Spleen (tissue), 11 donors: ENCODE results near the gene MRO. TPM values are rescaled to one million over a fixed set of nuclear protein-coding genes. Genes with fewer than 3 reads are reported as not detected.
"Not testable (repeated sequence)": the region's sequence is repeated elsewhere in the genome, so short reads cannot be mapped to it uniquely, and the experiment has no call there.

Experiments used
- DNase-seq: peaks from one replicate; pipeline ENCODE4 v3.0.0-alpha.2; 2020
- H3K27ac ChIP-seq, 8 donors: fragments of 200-600 bp; sonication (generic) in 7 of 8; 1 replicate in 4 of 8; 2 replicates in 4 of 8; pipeline versions ENCODE4 v1.5.0 to v1.8.0; 2016 to 2021; ENCODE audit warnings: inconsistent platforms in 4 of 8, mild to moderate bottlenecking in 4 of 8, moderate library complexity in 1 of 8
- H3K27me3 ChIP-seq, 7 donors: fragments of 200-600 bp; sonication (generic) in 6 of 7; replicated peaks in 1 of 7; 1 replicate in 4 of 7; 2 replicates in 3 of 7; pipeline versions ENCODE4 v1.5.0 to v1.8.0; 2016 to 2021; ENCODE audit warnings: inconsistent platforms in 3 of 7, mild to moderate bottlenecking in 1 of 7
- H3K36me3 ChIP-seq, 6 donors: fragments of 200-600 bp; sonication (generic) in 5 of 6; 1 replicate in 4 of 6; 2 replicates in 2 of 6; pipeline versions ENCODE4 v1.5.0 to v1.8.0; 2016 to 2021; ENCODE audit warnings: inconsistent platforms in 2 of 6
- H3K4me1 ChIP-seq, 6 donors: fragments of 200-600 bp; sonication (generic) in 5 of 6; 1 replicate in 3 of 6; 2 replicates in 3 of 6; pipeline versions ENCODE4 v1.5.0 to v1.8.0; 2016 to 2021; ENCODE audit warnings: inconsistent platforms in 3 of 6
- H3K4me3 ChIP-seq, 8 donors: fragments of 200-600 bp; sonication (generic) in 7 of 8; 1 replicate in 4 of 8; 2 replicates in 4 of 8; pipeline versions ENCODE4 v1.5.0 to v1.8.0; 2016 to 2021; ENCODE audit warnings: inconsistent platforms in 4 of 8, mild to moderate bottlenecking in 4 of 8, moderate library complexity in 2 of 8
- H3K9me3 ChIP-seq, 8 donors: fragments of 200-600 bp; sonication (generic) in 7 of 8; 1 replicate in 4 of 8; 2 replicates in 4 of 8; pipeline versions ENCODE4 v1.5.0 to v1.8.0; 2016 to 2021; ENCODE audit warnings: inconsistent platforms in 4 of 8
- POLR2A ChIP-seq, 3 donors: fragments of 450-650 bp; IDR thresholded peaks; one replicate each; pipeline ENCODE4 v1.5.1; 2017; ENCODE audit warnings: antibody characterized with exemption in 3 of 3, mild to moderate bottlenecking in 1 of 3
- POLR2AphosphoS5 ChIP-seq, 3 donors: sonication (generic); formaldehyde crosslinking; IDR thresholded peaks; one replicate each; pipeline ENCODE4 v1.5.1; 2017; ENCODE audit warnings: antibody characterized with exemption in 3 of 3
- WGBS, 5 donors: extraction: QIAGEN DNeasy Blood & Tissue Kit in 3 of 5; methylation state at CpG; one replicate each; pipeline versions ENCODE4 v1.1.5 to v1.1.7; 2013 to 2018; 5-methylcytosine and 5-hydroxymethylcytosine counted together
- intact Hi-C: fragments of 100-400 bp; cut with DNase I; formaldehyde crosslinking; loops from one replicate; pipeline ENCODE4 v1.15.0; 2023; ENCODE audit warnings: low total_unique reads
- polyA plus RNA-seq, 3 donors: library from polyadenylated mRNA; stranded (reverse); fragments of 200-250 nt; gene quantifications; one replicate each; pipeline ENCODE4 v1.2.1, GENCODE V29; 2013
- total RNA-seq, 7 donors: library from RNA; depleted of rRNA in 3 of 7; stranded (reverse); fragments of >200 nt in 3 of 7; fragmentation: NEBNext Ultra II Directional in 4 of 7; extraction: Animal tissue kit (Norgen Biotek cat#: 25700) in 4 of 7; gene quantifications; one replicate each; pipeline versions ENCODE4 v1.1.0 to v1.2.1, GENCODE V29; 2016 to 2021
- TF ChIP-seq, protein P1 (sequence below), 11 experiments: fragments of 200-600 bp in 7 of 11; fragments of 450-650 bp in 4 of 11; sonication (generic) in 4 of 11; IDR thresholded peaks in 8 of 11; conservative IDR thresholded peaks in 3 of 11; 1 replicate in 7 of 11; 2 replicates in 4 of 11; pipeline versions ENCODE4 v1.4.0 to v1.8.0; 2016 to 2021; ENCODE audit warnings: antibody characterized with exemption in 11 of 11, inconsistent platforms in 4 of 11, mild to moderate bottlenecking in 1 of 11
- donor health status: healthy with polysubstance abuse.
- donor health status: DM: no; HTN: no; CAD: no; lungs with moderate emphysema.
- donor health status: DM: no; HTN: no; CAD: no.
- donor health status: Bipolar disorder and iron deficiency.
- donor health status: healthy.
- donor health status: DM: no; HTN: no; CAD: no.
- donor health status: DM: yes; HTN: yes; CAD: no.

The MRO gene
- total and polyA plus RNA-seq, 10 donors = 0.48 to 8.1 (median 4.1) TPM

DNA sequence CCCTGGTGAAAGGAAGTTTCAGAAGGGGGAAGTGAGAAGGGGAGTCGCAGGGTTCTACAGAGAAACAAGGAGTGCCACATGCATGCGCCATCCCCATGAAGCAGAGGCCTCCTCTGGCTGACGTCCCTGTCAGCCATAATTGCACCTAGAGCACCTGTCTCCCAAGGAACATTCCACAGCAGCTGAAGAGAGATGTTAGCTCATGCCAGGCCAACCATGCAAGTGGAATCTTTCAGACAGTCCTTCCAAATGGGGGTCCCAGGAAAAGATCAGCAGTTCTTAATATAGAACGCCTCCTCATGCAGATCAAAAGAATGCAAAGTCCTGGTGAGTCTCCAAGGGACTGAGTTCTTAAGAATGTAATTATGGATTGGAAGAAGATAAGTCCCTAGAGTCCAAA is 29.6 kb downstream of the MRO start:
- no peak for DNase-seq
- H3K36me3 ChIP-seq = no peaks in the 10 kb centered on the region
- intact Hi-C loops = no loop called here
- H3K27me3 ChIP-seq = peaks cover 0 to 7% (median 0%) of the 10 kb centered on the region in 7 donors
- H3K4me3 ChIP-seq = no peak overlapping the region
- H3K9me3 ChIP-seq = no peaks in the 10 kb centered on the region
- 73 to 79% (median 76%) methylated on average over 4 of the region's 4 CpGs for WGBS, 5 donors
- no peaks in the 10 kb centered on the region for H3K4me1 ChIP-seq
- no peak overlapping the region for H3K27ac ChIP-seq
- TF ChIP-seq POLR2AphosphoS5 (IDR thresholded peaks at IDR 0.05) (no peak), POLR2A (IDR thresholded peaks at IDR 0.05) (no peak)
- TF ChIP-seq, protein P1, sequence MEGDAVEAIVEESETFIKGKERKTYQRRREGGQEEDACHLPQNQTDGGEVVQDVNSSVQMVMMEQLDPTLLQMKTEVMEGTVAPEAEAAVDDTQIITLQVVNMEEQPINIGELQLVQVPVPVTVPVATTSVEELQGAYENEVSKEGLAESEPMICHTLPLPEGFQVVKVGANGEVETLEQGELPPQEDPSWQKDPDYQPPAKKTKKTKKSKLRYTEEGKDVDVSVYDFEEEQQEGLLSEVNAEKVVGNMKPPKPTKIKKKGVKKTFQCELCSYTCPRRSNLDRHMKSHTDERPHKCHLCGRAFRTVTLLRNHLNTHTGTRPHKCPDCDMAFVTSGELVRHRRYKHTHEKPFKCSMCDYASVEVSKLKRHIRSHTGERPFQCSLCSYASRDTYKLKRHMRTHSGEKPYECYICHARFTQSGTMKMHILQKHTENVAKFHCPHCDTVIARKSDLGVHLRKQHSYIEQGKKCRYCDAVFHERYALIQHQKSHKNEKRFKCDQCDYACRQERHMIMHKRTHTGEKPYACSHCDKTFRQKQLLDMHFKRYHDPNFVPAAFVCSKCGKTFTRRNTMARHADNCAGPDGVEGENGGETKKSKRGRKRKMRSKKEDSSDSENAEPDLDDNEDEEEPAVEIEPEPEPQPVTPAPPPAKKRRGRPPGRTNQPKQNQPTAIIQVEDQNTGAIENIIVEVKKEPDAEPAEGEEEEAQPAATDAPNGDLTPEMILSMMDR (IDR thresholded peaks at IDR 0.05 in 8 of 11, conservative IDR thresholded peaks at IDR 0.05 in 3 of 11) = no peak

- TF ChIP-seq POLR2A (IDR thresholded peaks at IDR 0.05) = no peak
- TF ChIP-seq, protein P1 (IDR thresholded peaks at IDR 0.05 in 8 of 11, conservative IDR thresholded peaks at IDR 0.05 in 3 of 11) = no peak
- no peak for TF ChIP-seq POLR2AphosphoS5 (IDR thresholded peaks at IDR 0.05)
- 68 to 83% (median 70%) methylated on average over 6 of the region's 6 CpGs for WGBS, 5 donors
Observed at GRCh38 chr18:50788284-50788683, 31.5 kb downstream of the MRO start.

DNA sequence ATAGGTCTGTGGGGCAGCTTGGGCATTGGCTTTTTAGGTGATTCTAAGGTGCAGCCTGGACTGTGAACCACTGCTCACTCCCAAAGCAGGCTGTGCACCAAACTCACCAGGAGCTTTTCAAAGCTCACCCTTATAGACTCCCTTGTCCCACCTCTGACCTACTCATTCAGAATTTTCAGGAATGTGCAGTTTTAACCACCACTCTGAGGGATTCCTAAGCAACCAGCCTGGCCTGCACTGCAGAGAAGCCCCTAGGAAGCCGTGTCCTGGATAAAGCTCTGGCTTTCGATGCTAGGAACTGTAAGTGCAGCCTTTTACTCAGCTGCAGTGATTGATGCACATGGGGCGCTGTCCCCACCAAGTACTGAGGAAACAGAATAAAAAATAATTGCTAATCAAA is 33.0 kb downstream of the MRO start:
- no peak overlapping the region for H3K27ac ChIP-seq
- 83 to 89% (median 87%) methylated on average over 3 of the region's 3 CpGs for WGBS, 5 donors
- no peak for DNase-seq
- H3K36me3 ChIP-seq = no peaks in the 10 kb centered on the region
- no peaks in the 10 kb centered on the region for H3K4me1 ChIP-seq
- H3K4me3 ChIP-seq = no peak overlapping the region
- intact Hi-C loops = no loop called here
- no peak for TF ChIP-seq POLR2AphosphoS5 (IDR thresholded peaks at IDR 0.05)
- TF ChIP-seq, protein P1 (IDR thresholded peaks at IDR 0.05 in 8 of 11, conservative IDR thresholded peaks at IDR 0.05 in 3 of 11) = no peak
- no peaks in the 10 kb centered on the region for H3K9me3 ChIP-seq
- H3K27me3 ChIP-seq = no peaks in the 10 kb centered on the region

More at GRCh38 chr18:50788284-50788683, 31.5 kb downstream of the MRO start:
- DNase-seq = no peak
- H3K27ac ChIP-seq = no peak overlapping the region
- no peaks in the 10 kb centered on the region for H3K36me3 ChIP-seq
- H3K4me1 ChIP-seq = no peaks in the 10 kb centered on the region
- peaks cover 0 to 3% (median 0%) of the 10 kb centered on the region in 7 donors for H3K27me3 ChIP-seq
- intact Hi-C loops = no loop called here
- no peaks in the 10 kb centered on the region for H3K9me3 ChIP-seq
- no peak overlapping the region for H3K4me3 ChIP-seq

DNA sequence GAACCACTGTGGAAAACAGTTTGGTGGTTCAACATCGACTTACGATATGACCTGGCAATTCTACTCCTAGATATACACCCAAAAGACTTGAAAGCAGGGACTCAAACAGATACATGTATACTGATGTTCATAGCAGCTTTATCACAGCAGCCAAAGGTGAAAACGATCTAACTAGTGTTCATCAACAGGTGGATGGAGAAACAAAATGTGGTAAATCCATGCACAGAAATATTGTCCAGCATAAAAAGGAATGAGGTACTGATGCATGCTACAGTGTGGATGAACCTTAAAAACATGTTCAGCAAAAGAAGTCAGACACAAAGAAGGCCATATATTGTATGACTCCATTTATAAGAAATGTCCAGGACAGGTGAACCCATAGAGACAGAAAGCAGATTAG is 36.3 kb downstream of the MRO start:
- no peaks in the 10 kb centered on the region for H3K4me1 ChIP-seq
- peaks cover 0 to 8% (median 0%) of the 10 kb centered on the region in 7 donors for H3K27me3 ChIP-seq
- H3K4me3 ChIP-seq = no peak overlapping the region
- H3K9me3 ChIP-seq = no peaks in the 10 kb centered on the region
- H3K27ac ChIP-seq = no peak overlapping the region
- WGBS, 5 donors = 56 to 90% (median 80%) methylated on average over 2 to 3 of the region's 3 CpGs
- TF ChIP-seq POLR2AphosphoS5 (IDR thresholded peaks at IDR 0.05) (no peak), POLR2A (IDR thresholded peaks at IDR 0.05) (no peak)
- TF ChIP-seq, protein P1 (IDR thresholded peaks at IDR 0.05 in 8 of 11, conservative IDR thresholded peaks at IDR 0.05 in 3 of 11) = no peak
- DNase-seq = no peak
- no peaks in the 10 kb centered on the region for H3K36me3 ChIP-seq
- intact Hi-C loops = no loop called here

- H3K9me3 ChIP-seq, H3K4me3 ChIP-seq, H3K36me3 ChIP-seq, H3K27ac ChIP-seq, H3K27me3 ChIP-seq, H3K4me1 ChIP-seq, DNase-seq, intact Hi-C loops: not testable (repeated sequence)
- WGBS, 5 donors = 68 to 84% (median 78%) methylated on average over 3 of the region's 3 CpGs
Observed at GRCh38 chr18:50779021-50779420, 40.8 kb downstream of the MRO start.
